H1 (cell line): ENCODE measurements around the gene SFRP5. TPM values are rescaled to one million over a fixed set of nuclear protein-coding genes. Genes with fewer than 3 reads are reported as not detected.

ENCODE experiments used
- ASH2L ChIP-seq: fragments of 200-600, 300-600 bp; sonication (generic); IDR thresholded peaks from one replicate; pipeline ENCODE4 v1.7.1; 2017; ENCODE audit warnings: low read length
- BRCA1 ChIP-seq: IDR thresholded peaks from 2 replicates; pipeline ENCODE4 v1.6.1; 2012; ENCODE audit warnings: low read depth, low read length, improper control_type of control experiment
- CBX8 ChIP-seq: fragments of 300-800, 300-1000 bp; sonication (generic); IDR thresholded peaks from 2 replicates; pipeline ENCODE4 v1.7.1; 2016; ENCODE audit warnings: low read depth, low read length, borderline replicate concordance
- SIN3A ChIP-seq, 2 experiments: IDR thresholded peaks in 1 of 2; conservative IDR thresholded peaks in 1 of 2; 2 replicates each; pipeline ENCODE4 v1.6.1; 2011 to 2012; ENCODE audit warnings: low read length in 2 of 2, improper control_type of control experiment in 1 of 2, low read depth in 1 of 2, mild to moderate bottlenecking in 1 of 2
- SP1 ChIP-seq: IDR thresholded peaks from 2 replicates; pipeline ENCODE4 v1.6.1; 2011; ENCODE audit warnings: low read depth, low read length
- polyA plus RNA-seq, 7 experiments: library from polyadenylated mRNA; depleted of rRNA in 3 of 7; stranded (reverse) in 5 of 7; unstranded in 2 of 7; fragments of >200 nt in 5 of 7; fragments of 200-250 nt in 2 of 7; gene quantifications; 1 replicate in 5 of 7; 2 replicates in 1 of 7; 4 replicates in 1 of 7; pipeline versions ENCODE4 v1.2.1 to v1.2.3, GENCODE V29; 2011 to 2013; ENCODE audit warnings: missing spikeins in 2 of 7, mixed read lengths in 2 of 7
- total RNA-seq: library from RNA; stranded (reverse); fragmentation: NEBNext Ultra II Directional; extraction: Animal tissue kit (Norgen Biotek cat#: 25700); gene quantifications from 2 replicates; pipeline ENCODE4 v1.2.1, GENCODE V29; 2021

SFRP5 gene
- total and polyA plus RNA-seq, 2 of the 8 experiments (the other 6 are each of a cell fraction or from before 2014, with no cell fraction given), result 3.9 to 5.9 TPM

DNA sequence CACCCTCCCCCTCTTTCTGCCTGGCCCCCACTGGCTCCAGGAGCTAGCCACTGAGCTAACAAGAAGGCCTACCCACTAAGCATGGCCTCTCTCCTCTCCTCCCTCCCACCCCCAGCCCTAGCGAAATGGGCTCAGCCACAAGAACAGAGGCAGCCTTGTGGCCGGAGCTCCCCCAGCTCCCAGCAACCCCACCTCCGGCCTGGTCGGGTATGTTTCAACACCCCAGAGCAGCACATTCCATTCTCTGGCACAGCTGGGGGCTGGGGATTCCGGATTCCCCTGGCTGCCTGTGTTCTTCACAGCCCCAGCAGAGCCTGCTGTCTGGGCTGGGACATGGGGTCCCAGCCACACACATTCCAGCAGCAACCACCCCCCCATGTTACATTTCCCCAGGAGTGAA is 9.0 kb downstream of the SFRP5 start (continued):
- TF ChIP-seq ASH2L, result peak; percentile 38
- TF ChIP-seq SIN3A (conservative IDR thresholded peaks at IDR 0.05 in 1 of 2, IDR thresholded peaks at IDR 0.05 in 1 of 2; ENCODE audit: low read depth in 1 of 2, low read length in 2 of 2), result 0 out of 4 replicates have a peak, but pooled peaks of 1 of the 2 experiments have one; percentile 59
- no peak for TF ChIP-seq CBX8
- TF ChIP-seq BRCA1, result no peak
- peak; percentile 54; the same call in 1 of the 2 replicates for TF ChIP-seq SP1
